ENCODE results near the gene SDHD. TPM values are rescaled to one million over a fixed set of nuclear protein-coding genes. Genes with fewer than 3 reads are reported as not detected.
"Not testable (repeated sequence)": the region's sequence is repeated elsewhere in the genome, so short reads cannot be mapped to it uniquely, and the experiment has no call there.

The SDHD gene
- total and polyA plus RNA-seq, 2 donors (not counting 1 experiment from before 2014, with no cell fraction given), result 148 to 186 TPM

- Histone ChIP-seq H3K9ac (ENCODE audit: insufficient read depth, low read length) (no peak overlapping the region), H3K27me3 (ENCODE audit: control insufficient read depth, insufficient read depth, low read length) (no peaks in the 10 kb centered on the region), H3K4me2 (ENCODE audit: extremely low read depth, insufficient read depth, low read length) (no peak overlapping the region), H3K27ac (ENCODE audit: insufficient read depth, low read length) (no peak overlapping the region), H3K9me3 (ENCODE audit: control insufficient read depth, insufficient read depth, low read depth, low read length) (no peaks in the 10 kb centered on the region), H3K36me3 (ENCODE audit: control insufficient read depth, insufficient read depth, low read length) (peaks cover 6% of the 10 kb centered on the region), H4K20me1 (ENCODE audit: control insufficient read depth, extremely low read depth, insufficient read depth, low read length) (no peaks in the 10 kb centered on the region), H3K4me1 (ENCODE audit: control insufficient read depth, extremely low read depth, insufficient read depth, low read length) (no peaks in the 10 kb centered on the region), H2AFZ (ENCODE audit: low read length) (no peak overlapping the region), H3K4me3 (replicated peaks in 1 of 4; ENCODE audit: control extremely low read depth in 1 of 4, insufficient read depth in 1 of 4, low read depth in 3 of 4, low read length in 4 of 4) (no peak overlapping the region), H3K79me2 (ENCODE audit: control insufficient read depth, insufficient read depth, low read length) (no peaks in the 10 kb centered on the region)
- DNase-seq (ENCODE audit: low read depth in 2 of 2), result no peak
- TF ChIP-seq EZH2 (IDR thresholded peaks at IDR 0.05; ENCODE audit: low read length, missing control alignments) (no peak), CTCF (conservative IDR thresholded peaks at IDR 0.05 in 1 of 2, IDR thresholded peaks at IDR 0.05 in 1 of 2; ENCODE audit: low read depth in 1 of 2, low read length in 2 of 2) (no peak)
Observed at GRCh38 chr11:112042961-112043304, 43.7 kb upstream of the SDHD start.

GRCh38 chr11:112044961-112045360 lies 41.7 kb upstream of the SDHD start:
- Histone ChIP-seq H3K9me3 (ENCODE audit: control insufficient read depth, insufficient read depth, low read depth, low read length) (no peaks in the 10 kb centered on the region), H3K27ac (ENCODE audit: insufficient read depth, low read length) (no peak overlapping the region), H4K20me1 (ENCODE audit: control insufficient read depth, extremely low read depth, insufficient read depth, low read length) (no peaks in the 10 kb centered on the region), H3K9ac (ENCODE audit: insufficient read depth, low read length) (no peak overlapping the region), H3K4me1 (ENCODE audit: control insufficient read depth, extremely low read depth, insufficient read depth, low read length) (no peaks in the 10 kb centered on the region), H3K36me3 (ENCODE audit: control insufficient read depth, insufficient read depth, low read length) (peaks cover 6% of the 10 kb centered on the region), H3K4me2 (ENCODE audit: extremely low read depth, insufficient read depth, low read length) (no peak overlapping the region), H3K27me3 (ENCODE audit: control insufficient read depth, insufficient read depth, low read length) (no peaks in the 10 kb centered on the region), H3K79me2 (ENCODE audit: control insufficient read depth, insufficient read depth, low read length) (no peaks in the 10 kb centered on the region), H2AFZ (ENCODE audit: low read length) (no peak overlapping the region), H3K4me3 (replicated peaks in 1 of 4; ENCODE audit: control extremely low read depth in 1 of 4, insufficient read depth in 1 of 4, low read depth in 3 of 4, low read length in 4 of 4) (no peak overlapping the region)
- no peak for DNase-seq (ENCODE audit: low read depth in 2 of 2)
- no peak for TF ChIP-seq EZH2 (IDR thresholded peaks at IDR 0.05; ENCODE audit: low read length, missing control alignments)
- no peak for TF ChIP-seq CTCF (conservative IDR thresholded peaks at IDR 0.05 in 1 of 2, IDR thresholded peaks at IDR 0.05 in 1 of 2; ENCODE audit: low read depth in 1 of 2, low read length in 2 of 2)

- H3K4me2 ChIP-seq (ENCODE audit: extremely low read depth, insufficient read depth, low read length); H3K27ac ChIP-seq (ENCODE audit: insufficient read depth, low read length); DNase-seq (ENCODE audit: low read depth in 2 of 2); H3K79me2 ChIP-seq (ENCODE audit: control insufficient read depth, insufficient read depth, low read length); H4K20me1 ChIP-seq (ENCODE audit: control insufficient read depth, extremely low read depth, insufficient read depth, low read length); H3K4me3 ChIP-seq (replicated peaks in 1 of 4; ENCODE audit: control extremely low read depth in 1 of 4, insufficient read depth in 1 of 4, low read depth in 3 of 4, low read length in 4 of 4); H2AFZ ChIP-seq (ENCODE audit: low read length); H3K9ac ChIP-seq (ENCODE audit: insufficient read depth, low read length); H3K36me3 ChIP-seq (ENCODE audit: control insufficient read depth, insufficient read depth, low read length); H3K27me3 ChIP-seq (ENCODE audit: control insufficient read depth, insufficient read depth, low read length); H3K9me3 ChIP-seq (ENCODE audit: control insufficient read depth, insufficient read depth, low read depth, low read length); H3K4me1 ChIP-seq (ENCODE audit: control insufficient read depth, extremely low read depth, insufficient read depth, low read length): not testable (repeated sequence)
Observed at GRCh38 chr11:112046647-112047046, 40.0 kb upstream of the SDHD start.

- not testable (repeated sequence) for H4K20me1 ChIP-seq (ENCODE audit: control insufficient read depth, extremely low read depth, insufficient read depth, low read length); H3K9ac ChIP-seq (ENCODE audit: insufficient read depth, low read length); H3K79me2 ChIP-seq (ENCODE audit: control insufficient read depth, insufficient read depth, low read length); H3K9me3 ChIP-seq (ENCODE audit: control insufficient read depth, insufficient read depth, low read depth, low read length); H3K27me3 ChIP-seq (ENCODE audit: control insufficient read depth, insufficient read depth, low read length); H2AFZ ChIP-seq (ENCODE audit: low read length); H3K36me3 ChIP-seq (ENCODE audit: control insufficient read depth, insufficient read depth, low read length); H3K4me2 ChIP-seq (ENCODE audit: extremely low read depth, insufficient read depth, low read length); H3K4me1 ChIP-seq (ENCODE audit: control insufficient read depth, extremely low read depth, insufficient read depth, low read length); DNase-seq (ENCODE audit: low read depth in 2 of 2); H3K4me3 ChIP-seq (replicated peaks in 1 of 4; ENCODE audit: control extremely low read depth in 1 of 4, insufficient read depth in 1 of 4, low read depth in 3 of 4, low read length in 4 of 4); H3K27ac ChIP-seq (ENCODE audit: insufficient read depth, low read length)
Observed at GRCh38 chr11:112048256-112048655, 38.4 kb upstream of the SDHD start.
